CD14-positive monocyte (primary cell): ENCODE measurements around the gene GPA33. TPM values are rescaled to one million over a fixed set of nuclear protein-coding genes. Genes with fewer than 3 reads are reported as not detected.

ENCODE experiments used
- DNase-seq, 3 donors: peaks; one replicate each; pipeline ENCODE4 v3.0.0-alpha.2; 2011 to 2022
- H2AFZ ChIP-seq: 2 replicates; pipeline ENCODE4 v1.6.0; 2012; ENCODE audit warnings: mild to moderate bottlenecking, low read depth, low read length, inconsistent platforms; ENCODE audit not compliant: insufficient read depth, poor library complexity, severe bottlenecking
- H3K27ac ChIP-seq, 2 donors: 1 replicate in 1 of 2; 2 replicates in 1 of 2; pipeline ENCODE4 v1.5.1; 2012 to 2013; ENCODE audit warnings: low read length in 2 of 2, control low read depth in 1 of 2, inconsistent platforms in 1 of 2, low read depth in 1 of 2, mild to moderate bottlenecking in 1 of 2
- H3K27me3 ChIP-seq, 2 donors: one replicate each; pipeline versions ENCODE4 v1.6.0 to v1.6.1; 2011 to 2013; ENCODE audit warnings: low read length in 2 of 2; ENCODE audit not compliant: control insufficient read depth in 2 of 2, insufficient read depth in 2 of 2
- H3K36me3 ChIP-seq, 2 donors: replicated peaks in 1 of 2; 1 replicate in 1 of 2; 2 replicates in 1 of 2; pipeline versions ENCODE4 v1.5.1 to v1.6.1; 2012 to 2013; ENCODE audit warnings: low read length in 2 of 2, control low read depth in 1 of 2, inconsistent platforms in 1 of 2, mild to moderate bottlenecking in 1 of 2; ENCODE audit not compliant: insufficient read depth in 2 of 2, control insufficient read depth in 1 of 2
- H3K4me1 ChIP-seq, 2 donors: 1 replicate in 1 of 2; 2 replicates in 1 of 2; pipeline versions ENCODE4 v1.5.1 to v1.6.1; 2012 to 2013; ENCODE audit warnings: low read length in 2 of 2, control low read depth in 1 of 2, inconsistent platforms in 1 of 2, mild to moderate bottlenecking in 1 of 2, moderate library complexity in 1 of 2; ENCODE audit not compliant: insufficient read depth in 2 of 2, control insufficient read depth in 1 of 2
- H3K4me2 ChIP-seq: replicated peaks from 2 replicates; pipeline ENCODE3; 2012; ENCODE audit warnings: low read length, moderate library complexity, mild to moderate bottlenecking; ENCODE audit not compliant: poor library complexity, severe bottlenecking; ENCODE audit errors: extremely low read depth
- H3K4me3 ChIP-seq, 3 experiments: fragments of 200-600 bp in 1 of 3; sonication (generic) in 1 of 3; replicated peaks in 1 of 3; 1 replicate in 2 of 3; 2 replicates in 1 of 3; pipeline ENCODE4 v1.5.1; 2011 to 2013; ENCODE audit warnings: low read length in 3 of 3, mild to moderate bottlenecking in 3 of 3, control low read depth in 2 of 3, low read depth in 2 of 3, inconsistent platforms in 1 of 3, moderate library complexity in 1 of 3
- H3K79me2 ChIP-seq: 2 replicates; pipeline ENCODE4 v1.6.0; 2012; ENCODE audit warnings: mild to moderate bottlenecking, control low read depth, inconsistent platforms, low read length, moderate library complexity; ENCODE audit not compliant: insufficient read depth
- H3K9ac ChIP-seq: 2 replicates; pipeline ENCODE4 v1.6.0; 2017; ENCODE audit warnings: low read length, mild to moderate bottlenecking; ENCODE audit not compliant: insufficient read depth, poor library complexity, severe bottlenecking
- H3K9me3 ChIP-seq, 2 donors: replicated peaks in 1 of 2; 1 replicate in 1 of 2; 2 replicates in 1 of 2; pipeline versions ENCODE4 v1.5.1 to v1.6.1; 2012 to 2013; ENCODE audit warnings: low read length in 2 of 2, control low read depth in 1 of 2; ENCODE audit not compliant: control insufficient read depth in 1 of 2, insufficient read depth in 1 of 2
- H4K20me1 ChIP-seq: 2 replicates; pipeline ENCODE4 v1.6.0; 2012; ENCODE audit warnings: mild to moderate bottlenecking, low read length, control low read depth, moderate library complexity; ENCODE audit not compliant: insufficient read depth
- H3K27ac Mint-ChIP-seq, 7 donors: one replicate each; pipeline ENCODE4 v1.8.0; 2020; ENCODE audit warnings: mild to moderate bottlenecking in 7 of 7, mixed read lengths in 7 of 7, moderate library complexity in 6 of 7, inconsistent platforms in 2 of 7
- H3K27me3 Mint-ChIP-seq, 3 donors: one replicate each; pipeline ENCODE4 v1.8.0; 2021 to 2022; ENCODE audit warnings: low read depth in 3 of 3, mild to moderate bottlenecking in 3 of 3, mixed read lengths in 3 of 3, moderate library complexity in 3 of 3, inconsistent platforms in 1 of 3
- H3K36me3 Mint-ChIP-seq, 2 donors: one replicate each; pipeline ENCODE4 v1.8.0; 2020; ENCODE audit warnings: mixed read lengths in 2 of 2, inconsistent platforms in 1 of 2, mild to moderate bottlenecking in 1 of 2
- H3K4me1 Mint-ChIP-seq: one replicate; pipeline ENCODE4 v1.8.0; 2020; ENCODE audit warnings: mild to moderate bottlenecking, mixed read lengths
- H3K4me3 Mint-ChIP-seq, 2 donors: one replicate each; pipeline ENCODE4 v1.8.0; 2020; ENCODE audit warnings: mild to moderate bottlenecking in 2 of 2, mixed read lengths in 2 of 2, moderate library complexity in 1 of 2
- H3K9me3 Mint-ChIP-seq, 7 donors: one replicate each; pipeline ENCODE4 v1.8.0; 2020 to 2022; ENCODE audit warnings: mixed read lengths in 7 of 7, mild to moderate bottlenecking in 6 of 7, moderate library complexity in 6 of 7, inconsistent platforms in 2 of 7
- CTCF ChIP-seq: fragments of 200-600 bp; IDR thresholded peaks from one replicate; pipeline ENCODE4 v1.8.0; 2022; ENCODE audit warnings: antibody characterized with exemption, mild to moderate bottlenecking
- WGBS: methylation state at CpG from one replicate; pipeline ENCODE4 v1.1.5; 2013; ENCODE audit warnings: missing lambda C conversion rate; ENCODE audit not compliant: insufficient coverage; 5-methylcytosine and 5-hydroxymethylcytosine counted together
- intact Hi-C, 2 donors: fragments of 100-400 bp; cut with micrococcal nuclease; formaldehyde crosslinking; loops; one replicate each; pipeline versions ENCODE4 v1.15.0 to v1.15.1; 2023
- polyA plus RNA-seq, 3 donors: library from polyadenylated mRNA; depleted of rRNA in 1 of 3; unstranded in 2 of 3; stranded (reverse) in 1 of 3; fragments of 300-500 nt in 2 of 3; fragments of >200 nt in 1 of 3; fragmentation: Illumina TruSeq in 2 of 3; gene quantifications; 1 replicate in 2 of 3; 2 replicates in 1 of 3; pipeline ENCODE4 v1.2.3, GENCODE V29; 2012 to 2021

The GPA33 gene
- polyA plus RNA-seq, 3 donors: 0.84 to 1.8 (median 1.8) TPM

GRCh38 chr1:167077868-167078210 lies 12.3 kb downstream of the GPA33 start:
- no peak for DNase-seq
- Mint-ChIP-seq H3K36me3 (no peaks in the 10 kb centered on the region), H3K27me3 (peaks cover 0 to 9% (median 4%) of the 10 kb centered on the region in 3 donors), H3K9me3 (peaks cover 0 to 3% (median 0%) of the 10 kb centered on the region in 7 donors), H3K4me1 (no peaks in the 10 kb centered on the region), H3K4me3 (no peak overlapping the region), H3K27ac (no peak overlapping the region)
- H3K9me3 ChIP-seq: no peaks in the 10 kb centered on the region
- H3K27me3 ChIP-seq: no peaks in the 10 kb centered on the region
- no peak overlapping the region for H2AFZ ChIP-seq
- no peak for TF ChIP-seq CTCF
- no peaks in the 10 kb centered on the region for H3K79me2 ChIP-seq
- H3K4me2 ChIP-seq: no peak overlapping the region
- intact Hi-C loops: no loop called here
- H3K36me3 ChIP-seq: no peaks in the 10 kb centered on the region
- no peak overlapping the region for H3K9ac ChIP-seq
- H4K20me1 ChIP-seq: no peaks in the 10 kb centered on the region
- H3K4me1 ChIP-seq: peaks cover 6 to 7% of the 10 kb centered on the region in 2 donors
- H3K27ac ChIP-seq: no peak overlapping the region
- H3K4me3 ChIP-seq: no peak overlapping the region

- Histone ChIP-seq H2AFZ (no peak overlapping the region), H3K36me3 (no peaks in the 10 kb centered on the region), H3K27me3 (no peaks in the 10 kb centered on the region), H3K79me2 (no peaks in the 10 kb centered on the region), H3K4me1 (peaks cover under 1 to 1% of the 10 kb centered on the region in 2 donors), H4K20me1 (no peaks in the 10 kb centered on the region), H3K9me3 (no peaks in the 10 kb centered on the region), H3K9ac (no peak overlapping the region), H3K4me3 (no peak overlapping the region), H3K4me2 (no peak overlapping the region), H3K27ac (no peak overlapping the region)
- TF ChIP-seq CTCF: no peak
- no peaks in the 10 kb centered on the region for H3K36me3 Mint-ChIP-seq
- H3K27ac Mint-ChIP-seq: no peak overlapping the region
- no peaks in the 10 kb centered on the region for H3K4me1 Mint-ChIP-seq
- no peak for DNase-seq
- peaks cover 0 to 6% (median 4%) of the 10 kb centered on the region in 3 donors for H3K27me3 Mint-ChIP-seq
- intact Hi-C loops: no loop called here
- H3K4me3 Mint-ChIP-seq: no peak overlapping the region
- H3K9me3 Mint-ChIP-seq: no peaks in the 10 kb centered on the region
- 97% methylated on average over 3 of the region's 3 CpGs for WGBS
Measured at GRCh38 chr1:167077128-167077867, 12.9 kb downstream of the GPA33 start.
